Iris pigment epithelial cell (primary cell): ENCODE results near the gene BAIAP2L1.
"Not testable (repeated sequence)": the region's sequence is repeated elsewhere in the genome, so short reads cannot be mapped to it uniquely, and the experiment has no call there.

Source experiments
- DNase-seq: peaks from one replicate; pipeline ENCODE4 v3.0.0-alpha.2; 2011; ENCODE audit warnings: low read depth

BAIAP2L1 gene

DNA sequence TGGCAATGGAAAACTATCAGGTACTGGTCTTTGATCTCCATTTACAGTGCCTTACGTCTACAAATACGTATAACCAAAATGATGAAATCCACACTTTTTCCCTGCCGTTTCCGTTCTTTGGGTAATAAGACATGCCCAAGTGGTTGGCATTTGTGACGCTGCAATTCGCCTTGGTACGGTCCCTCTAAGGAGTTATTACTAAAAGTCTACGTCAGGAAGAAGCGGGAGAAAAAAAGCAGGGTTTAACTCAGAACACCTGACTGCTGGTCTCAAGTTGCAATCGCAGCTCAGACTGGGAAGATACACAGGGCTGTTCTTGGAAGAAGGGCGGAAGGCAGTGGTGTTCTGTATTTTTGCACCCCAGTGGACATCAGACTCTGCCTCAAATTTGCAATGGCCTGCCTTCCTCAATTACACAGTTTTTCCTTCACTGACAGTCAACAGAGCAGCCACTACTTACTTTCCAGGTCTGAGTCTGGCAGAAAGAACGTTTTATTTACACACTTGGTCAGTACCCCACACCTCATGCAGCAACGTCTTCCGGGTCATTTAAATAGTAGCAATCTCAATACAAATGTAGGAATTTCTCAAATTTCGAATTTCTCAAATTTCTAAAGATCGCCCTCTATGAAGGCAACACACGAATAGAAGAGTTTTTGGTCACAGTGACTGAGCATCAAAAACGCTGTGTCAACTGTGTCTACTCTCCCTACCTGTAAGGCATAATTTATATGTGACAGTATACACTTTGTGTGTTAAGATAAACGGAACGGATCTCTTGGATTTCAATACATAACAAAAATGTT is 2.1 kb downstream of the BAIAP2L1 start:
- DNase-seq: peak; percentile 33

GRCh38 chr7:98396768-98397167 is 4.1 kb downstream of the BAIAP2L1 start:
- no peak for DNase-seq

GRCh38 chr7:98395951-98396350 is 4.9 kb downstream of the BAIAP2L1 start:
- DNase-seq: no peak

DNA sequence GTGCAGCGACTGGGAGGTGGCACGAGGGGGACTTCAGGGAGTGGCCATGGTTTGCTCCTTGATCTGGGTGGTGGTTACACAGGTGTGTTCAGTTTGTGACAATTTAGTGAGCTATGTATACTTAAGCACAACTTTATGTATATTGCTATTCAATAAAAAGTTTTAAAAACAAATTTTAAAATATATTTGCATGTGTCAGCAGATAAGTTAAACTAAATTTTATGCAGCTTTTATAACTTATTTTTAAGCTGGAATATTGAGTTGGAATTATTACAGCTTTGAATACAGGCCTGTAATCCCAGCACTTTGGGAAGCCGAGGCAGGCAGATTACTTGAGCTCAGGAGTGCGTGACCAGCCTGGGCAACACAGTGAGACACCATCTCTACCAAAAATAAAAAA is 5.4 kb downstream of the BAIAP2L1 start:
- no peak for DNase-seq

DNA sequence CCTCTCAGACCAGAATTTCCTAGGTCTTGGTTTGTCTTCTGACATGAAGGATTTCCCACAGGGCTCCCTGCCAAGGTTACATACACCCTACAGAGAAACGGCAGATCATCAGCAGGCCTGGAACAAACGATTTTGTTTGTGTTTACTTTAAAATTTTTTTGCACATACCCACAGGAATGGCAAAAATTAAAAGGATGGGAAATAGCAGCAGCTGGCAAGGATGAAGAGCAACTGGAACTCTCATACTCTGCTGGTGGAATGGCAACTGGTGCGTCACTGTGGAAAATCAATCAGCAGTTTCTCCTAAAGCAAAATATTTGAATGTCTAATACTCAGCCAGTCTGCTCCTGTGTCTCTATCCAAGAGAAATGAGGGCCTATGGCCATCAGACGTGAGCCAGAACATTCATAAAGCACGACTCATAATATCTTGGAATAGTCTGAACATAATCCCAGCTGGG is 6.5 kb downstream of the BAIAP2L1 start:
- DNase-seq: peak; percentile 79

DNA sequence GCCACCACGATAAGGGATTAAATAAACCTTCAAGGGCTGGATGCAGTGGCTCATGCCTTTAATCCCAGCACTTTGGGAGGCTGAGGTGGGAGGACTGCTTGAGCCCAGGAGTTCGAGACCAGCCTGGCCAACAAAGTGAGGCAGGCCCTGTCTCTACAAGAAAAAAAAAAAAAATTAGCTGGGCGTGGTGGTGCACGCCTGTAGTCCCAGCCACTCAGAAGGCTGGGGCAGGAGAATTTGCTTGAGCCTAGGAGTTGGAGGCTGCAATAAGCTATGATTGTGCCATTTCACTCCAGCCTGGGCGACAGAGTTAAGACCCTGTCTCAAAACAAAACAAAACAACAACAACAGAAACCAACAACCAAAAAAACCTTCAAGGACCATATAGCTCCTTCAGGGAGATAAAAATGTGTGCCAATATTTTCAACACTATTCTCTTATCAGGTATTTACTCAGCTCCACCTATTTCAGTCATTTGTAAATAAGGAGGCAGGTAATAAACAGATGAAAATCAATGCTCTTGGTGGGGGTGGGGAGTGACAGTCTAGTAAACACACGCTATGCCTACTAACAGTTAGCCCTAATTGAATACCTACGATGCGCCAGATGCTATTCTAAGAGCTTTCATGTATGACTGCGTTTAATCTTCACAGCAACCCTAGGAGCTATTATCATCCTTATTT is 13.2 kb downstream of the BAIAP2L1 start:
- DNase-seq: no peak

- DNase-seq: no peak
Observed at GRCh38 chr7:98387131-98387530, 13.8 kb downstream of the BAIAP2L1 start.

- DNase-seq: not testable (repeated sequence)
Observed at GRCh38 chr7:98385532-98385931, 15.4 kb downstream of the BAIAP2L1 start.

DNA sequence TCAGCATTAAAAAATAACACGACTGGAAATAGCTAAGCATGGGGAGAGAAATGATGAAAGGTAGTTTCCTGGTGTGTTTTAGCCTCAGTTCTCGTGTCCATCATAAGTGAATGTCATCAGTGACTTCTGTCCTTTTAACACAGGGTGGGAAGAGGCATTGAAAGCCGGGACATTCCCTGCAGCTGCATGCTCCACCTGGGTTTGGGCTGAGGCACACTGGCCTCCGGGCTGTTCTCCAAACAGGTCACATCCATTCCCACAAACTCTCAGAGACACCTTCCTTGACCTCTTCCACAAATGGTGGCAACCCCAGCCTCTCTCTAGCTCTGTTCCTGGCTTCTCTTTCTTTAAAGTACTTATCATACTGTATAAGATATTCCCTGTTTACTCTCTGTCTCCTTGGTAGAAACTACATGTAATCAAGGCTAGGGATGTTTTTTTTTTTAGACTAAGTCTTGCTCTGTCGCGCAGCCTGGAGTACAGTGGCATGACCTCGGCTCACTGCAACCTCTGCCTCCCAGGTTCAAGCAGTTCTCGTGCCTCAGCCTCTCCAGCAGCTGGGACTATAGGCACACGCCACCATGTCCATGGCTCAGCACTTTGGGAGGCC is 22.6 kb downstream of the BAIAP2L1 start:
- no peak for DNase-seq

DNA sequence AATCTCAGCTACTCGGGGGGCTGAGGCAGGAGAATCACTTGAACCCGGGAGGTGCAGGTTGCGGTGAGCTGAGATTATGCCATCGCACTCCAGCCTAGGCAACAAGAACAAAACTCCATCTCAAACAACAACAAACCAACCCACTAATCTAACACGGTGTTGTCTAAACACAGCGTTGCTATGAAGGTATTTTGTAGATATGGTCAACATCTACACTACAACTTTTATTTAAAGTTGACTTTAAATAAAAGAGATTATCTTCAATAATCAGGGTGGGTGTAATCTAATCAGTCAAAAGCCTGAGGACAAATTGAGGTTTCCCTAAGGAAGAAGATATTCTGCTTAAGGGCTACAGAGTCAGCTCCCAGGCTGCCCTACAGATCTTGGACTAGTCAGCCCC is 24.2 kb downstream of the BAIAP2L1 start:
- no peak for DNase-seq

DNA sequence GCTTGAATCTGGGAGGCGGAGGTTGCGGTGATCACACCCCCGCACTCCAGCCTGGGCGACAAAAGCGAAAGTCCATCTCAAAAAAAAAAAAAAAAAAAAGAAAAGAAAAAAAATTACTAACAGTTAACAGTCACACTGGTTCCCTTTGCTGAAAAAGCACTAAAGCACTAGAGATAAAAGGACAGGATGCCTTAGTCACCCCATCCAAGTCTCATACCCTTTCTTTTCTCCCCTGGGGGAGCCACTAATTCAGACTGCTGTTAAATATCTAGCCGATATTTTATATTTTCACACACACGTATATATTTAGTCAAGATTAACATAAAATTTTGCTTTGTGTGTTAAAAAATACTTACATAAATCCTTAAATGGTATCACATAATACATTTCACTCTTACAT is 25.2 kb downstream of the BAIAP2L1 start:
- DNase-seq: no peak

DNA sequence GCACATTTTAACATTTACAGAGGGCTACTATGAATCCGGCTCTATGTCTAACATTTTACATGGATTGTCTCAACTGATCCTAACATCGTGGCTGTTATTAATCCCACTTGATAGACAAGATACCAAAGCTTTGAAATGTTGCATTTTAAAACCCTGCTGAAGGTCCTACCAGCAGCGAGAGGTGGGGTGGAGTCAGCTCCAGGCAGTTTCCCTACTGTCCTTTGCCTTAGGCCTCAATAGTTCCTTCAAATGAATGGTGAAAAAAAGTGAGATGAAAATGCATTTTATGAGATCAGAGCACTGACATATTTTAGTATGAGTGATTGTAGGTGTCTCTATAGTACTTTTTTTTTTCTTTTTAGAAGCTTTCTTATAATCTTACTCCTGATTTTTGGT is 26.6 kb downstream of the BAIAP2L1 start:
- no peak for DNase-seq

GRCh38 chr7:98372993-98373392 is 27.9 kb downstream of the BAIAP2L1 start:
- peak; percentile 80 for DNase-seq

- DNase-seq: no peak
Observed at GRCh38 chr7:98369726-98370125, 31.2 kb downstream of the BAIAP2L1 start.

- peak; percentile 18 for DNase-seq
Observed at GRCh38 chr7:98368716-98369115, 32.2 kb downstream of the BAIAP2L1 start.

DNA sequence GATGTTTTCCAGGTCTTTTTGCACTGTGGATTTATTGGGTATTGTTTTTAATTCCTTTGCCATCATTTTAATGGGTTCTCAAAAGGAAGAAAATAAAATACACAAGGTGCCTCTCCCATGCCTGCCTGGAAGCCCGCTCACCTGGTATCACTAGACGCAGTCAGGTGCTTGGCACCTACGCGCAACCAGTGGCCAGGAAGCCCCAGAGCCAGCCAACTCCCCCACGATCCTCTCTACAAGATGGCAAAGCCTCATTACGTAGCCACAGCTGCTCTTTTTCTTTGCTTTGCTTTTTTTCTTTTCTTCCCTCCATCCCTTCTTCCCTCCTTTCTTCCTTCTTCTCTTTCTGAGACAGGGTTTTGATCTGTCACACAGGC is 34.3 kb downstream of the BAIAP2L1 start:
- no peak for DNase-seq

GRCh38 chr7:98365863-98366561 is 34.9 kb downstream of the BAIAP2L1 start:
- DNase-seq: no peak

DNA sequence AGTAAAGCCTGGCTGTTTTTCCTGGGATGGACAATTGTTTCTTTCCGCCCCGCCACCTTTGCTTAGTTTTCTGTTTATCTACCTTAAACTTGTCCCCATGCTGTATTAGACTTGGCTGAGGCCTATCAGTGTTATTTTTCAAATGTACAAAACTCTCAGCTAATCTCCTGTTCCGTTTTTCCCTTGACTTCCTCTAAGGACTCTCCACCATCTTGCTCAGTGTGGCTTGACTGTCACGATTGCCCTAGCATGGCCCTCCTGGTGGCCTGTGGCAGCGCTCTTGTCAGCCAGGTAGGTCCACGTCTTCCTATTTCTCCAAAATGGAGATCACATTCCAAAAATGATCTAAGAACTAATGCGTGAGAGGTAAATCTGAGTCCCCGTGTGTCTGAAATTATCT is 36.7 kb downstream of the BAIAP2L1 start:
- no peak for DNase-seq

GRCh38 chr7:98362517-98362916 is 38.4 kb downstream of the BAIAP2L1 start:
- no peak for DNase-seq

- no peak for DNase-seq
Observed at GRCh38 chr7:98360221-98361130, 40.4 kb downstream of the BAIAP2L1 start.

- no peak for DNase-seq
Observed at GRCh38 chr7:98359395-98359794, 41.5 kb downstream of the BAIAP2L1 start.
